ENCODE results near the gene ORM1. TPM values are rescaled to one million over a fixed set of nuclear protein-coding genes. Genes with fewer than 3 reads are reported as not detected.

The ORM1 gene
- total RNA-seq, 1 donor from 2014 or later = not detected

- Histone ChIP-seq H3K4me3 (ENCODE audit: low read depth, low read length) (no peak overlapping the region), H3K36me3 (ENCODE audit: control insufficient read depth, insufficient read depth, low read length) (no peaks in the 10 kb centered on the region), H3K27me3 (ENCODE audit: control insufficient read depth, insufficient read depth, low read length) (no peaks in the 10 kb centered on the region)
- DNase-seq (ENCODE audit: low read depth) = no peak
- TF ChIP-seq CTCF (IDR thresholded peaks at IDR 0.05; ENCODE audit: insufficient read depth, low read length, poor library complexity, severe bottlenecking) = no peak
Measured at GRCh38 chr9:114296338-114296737, 26.6 kb upstream of the ORM1 start.

GRCh38 chr9:114299286-114300152, 23.4 kb upstream of the ORM1 start:
- Histone ChIP-seq H3K36me3 (ENCODE audit: control insufficient read depth, insufficient read depth, low read length) (no peaks in the 10 kb centered on the region), H3K4me3 (ENCODE audit: low read depth, low read length) (no peak overlapping the region), H3K27me3 (ENCODE audit: control insufficient read depth, insufficient read depth, low read length) (no peaks in the 10 kb centered on the region)
- no peak for DNase-seq (ENCODE audit: low read depth)
- TF ChIP-seq CTCF (IDR thresholded peaks at IDR 0.05; ENCODE audit: insufficient read depth, low read length, poor library complexity, severe bottlenecking) = no peak

GRCh38 chr9:114300153-114300845, 22.6 kb upstream of the ORM1 start:
- no peak for TF ChIP-seq CTCF (IDR thresholded peaks at IDR 0.05; ENCODE audit: insufficient read depth, low read length, poor library complexity, severe bottlenecking)
- no peak for DNase-seq (ENCODE audit: low read depth)
- H3K36me3 ChIP-seq (ENCODE audit: control insufficient read depth, insufficient read depth, low read length) = no peaks in the 10 kb centered on the region
- H3K27me3 ChIP-seq (ENCODE audit: control insufficient read depth, insufficient read depth, low read length) = no peaks in the 10 kb centered on the region
- H3K4me3 ChIP-seq (ENCODE audit: low read depth, low read length) = no peak overlapping the region

GRCh38 chr9:114300846-114301797, 21.8 kb upstream of the ORM1 start:
- Histone ChIP-seq H3K4me3 (ENCODE audit: low read depth, low read length) (no peak overlapping the region), H3K36me3 (ENCODE audit: control insufficient read depth, insufficient read depth, low read length) (no peaks in the 10 kb centered on the region), H3K27me3 (ENCODE audit: control insufficient read depth, insufficient read depth, low read length) (no peaks in the 10 kb centered on the region)
- DNase-seq (ENCODE audit: low read depth) = no peak
- no peak for TF ChIP-seq CTCF (IDR thresholded peaks at IDR 0.05; ENCODE audit: insufficient read depth, low read length, poor library complexity, severe bottlenecking)

GRCh38 chr9:114301798-114302565, 20.9 kb upstream of the ORM1 start:
- no peaks in the 10 kb centered on the region for H3K27me3 ChIP-seq (ENCODE audit: control insufficient read depth, insufficient read depth, low read length)
- no peak for DNase-seq (ENCODE audit: low read depth)
- no peaks in the 10 kb centered on the region for H3K36me3 ChIP-seq (ENCODE audit: control insufficient read depth, insufficient read depth, low read length)
- no peak overlapping the region for H3K4me3 ChIP-seq (ENCODE audit: low read depth, low read length)
- TF ChIP-seq CTCF (IDR thresholded peaks at IDR 0.05; ENCODE audit: insufficient read depth, low read length, poor library complexity, severe bottlenecking) = no peak
